HepG2 (cell line): ENCODE measurements around the gene SIDT1. TPM values are rescaled to one million over a fixed set of nuclear protein-coding genes. Genes with fewer than 3 reads are reported as not detected.

Experiments used
- ATAC-seq: fragments of 200-7000 bp; cut with Tn5 transposase; 3 replicates; pipeline ENCODE4 v1.9.1; 2020; ENCODE audit warnings: mild to moderate bottlenecking, moderate library complexity
- BruUV-seq: library from RNA; stranded (reverse); fragments of 400-500 nt; replicated peaks from 2 replicates; lab custom pipeline; 2021; lab: Mats Ljungman, UMichigan
- CTCF ChIA-PET: fragments of 300-600 bp; formaldehyde crosslinking; extraction: SDS; loops from one replicate; lab custom pipeline; 2021; ENCODE audit warnings: low total read pairs, inconsistent platforms, low intra/inter-chr PET ratio; lab: Yijun Ruan, JAX
- POLR2A ChIA-PET: fragments of 350-600 bp; sonication (Branson Sonifier 250); formaldehyde crosslinking; loops from one replicate; lab custom pipeline; 2020; ENCODE audit warnings: antibody characterized with exemption, inconsistent platforms; lab: Yijun Ruan, JAX
- DNase-seq: peaks from one replicate; pipeline ENCODE4 v3.0.0-alpha.2; 2015; ENCODE audit warnings: low spot score
- FAIRE-seq: peaks from 3 replicates; lab custom pipeline; 2011; peaks lifted over from hg19 to GRCh38; lab: Jason Lieb, UNC
- H2AFZ ChIP-seq: one replicate; pipeline ENCODE4 v1.6.1; 2011; ENCODE audit warnings: low read length, inconsistent platforms
- H3K27ac ChIP-seq: fragments of 300-600 bp; 3 replicates; pipeline ENCODE4 v1.8.0; 2011; ENCODE audit warnings: mixed run types, mild to moderate bottlenecking, mixed read lengths, low read length, inconsistent platforms; ENCODE audit not compliant: insufficient read depth; ENCODE audit errors: extremely low read length
- H3K27me3 ChIP-seq, 2 experiments: fragments of 200-600 bp in 1 of 2; 2 replicates in 1 of 2; 3 replicates in 1 of 2; pipeline versions ENCODE4 v1.6.0 to v1.8.0; 2011; ENCODE audit warnings: low read length in 2 of 2, mild to moderate bottlenecking in 2 of 2, moderate library complexity in 2 of 2, inconsistent platforms in 1 of 2; ENCODE audit not compliant: insufficient read depth in 2 of 2, control insufficient read depth in 1 of 2
- H3K36me3 ChIP-seq, 2 experiments: fragments of 200-600 bp in 1 of 2; replicated peaks in 1 of 2; 2 replicates in 1 of 2; 3 replicates in 1 of 2; pipeline versions ENCODE4 v1.5.1 to v1.8.0; 2011; ENCODE audit warnings: low read length in 2 of 2, inconsistent platforms in 1 of 2; ENCODE audit not compliant: insufficient read depth in 2 of 2, control insufficient read depth in 1 of 2
- H3K4me1 ChIP-seq: 2 replicates; pipeline ENCODE4 v1.5.1; 2012; ENCODE audit warnings: low read length, inconsistent platforms; ENCODE audit not compliant: insufficient read depth
- H3K4me2 ChIP-seq: 2 replicates; pipeline ENCODE4 v1.6.0; 2011; ENCODE audit warnings: low read depth, low read length, inconsistent platforms
- H3K4me3 ChIP-seq, 3 experiments: fragments of 200-600 bp in 1 of 3; sonication (generic), shearing (Covaris generic) in 1 of 3; replicated peaks in 1 of 3; 2 replicates each; pipeline ENCODE4 v1.5.1; 2011 to 2016; ENCODE audit warnings: low read length in 3 of 3, inconsistent platforms in 2 of 3, low read depth in 2 of 3, mild to moderate bottlenecking in 2 of 3, control low read depth in 1 of 3, mixed read lengths in 1 of 3; ENCODE audit not compliant: insufficient read depth in 1 of 3
- H3K79me2 ChIP-seq: one replicate; pipeline ENCODE4 v1.6.1; 2011; ENCODE audit warnings: low read length, inconsistent platforms; ENCODE audit not compliant: insufficient read depth
- H3K9ac ChIP-seq: 2 replicates; pipeline ENCODE4 v1.6.0; 2011; ENCODE audit warnings: mild to moderate bottlenecking, low read depth, low read length, inconsistent platforms; ENCODE audit not compliant: insufficient read depth
- H3K9me3 ChIP-seq: 2 replicates; pipeline ENCODE4 v1.5.1; 2012; ENCODE audit warnings: mild to moderate bottlenecking, low read length
- H4K20me1 ChIP-seq: 2 replicates; pipeline ENCODE4 v1.6.0; 2011; ENCODE audit warnings: inconsistent platforms, mild to moderate bottlenecking, low read length, moderate library complexity; ENCODE audit not compliant: insufficient read depth
- CTCF ChIP-seq: sonication (generic); formaldehyde crosslinking; IDR thresholded peaks from 2 replicates; pipeline ENCODE4 v1.5.0; 2020; ENCODE audit warnings: mild to moderate bottlenecking, missing genetic modification reagents, moderate library complexity
- ESRRA ChIP-seq: sonication (generic); formaldehyde crosslinking; IDR thresholded peaks from 2 replicates; pipeline ENCODE4 v1.5.1; 2020; ENCODE audit warnings: mild to moderate bottlenecking, low read depth, missing genetic modification reagents
- ISX ChIP-seq: sonication (generic); formaldehyde crosslinking; conservative IDR thresholded peaks from 2 replicates; pipeline ENCODE4 v1.5.0; 2020; ENCODE audit warnings: missing genetic modification reagents
- MIER3 ChIP-seq: IDR thresholded peaks from 2 replicates; pipeline ENCODE4 v1.6.1; 2016; ENCODE audit warnings: missing compliant biosample characterization, borderline replicate concordance
- PTBP1 ChIP-seq: fragments of 200-400 bp; formaldehyde crosslinking; IDR thresholded peaks from 2 replicates; pipeline ENCODE4 v1.6.1; 2018; ENCODE audit warnings: low read length, low read depth; ENCODE audit not compliant: poor library complexity, severe bottlenecking
- TBL1XR1 ChIP-seq: fragments of 150-350 bp; IDR thresholded peaks from 2 replicates; pipeline ENCODE4 v1.6.1; 2014; ENCODE audit warnings: borderline replicate concordance, low read length; ENCODE audit not compliant: partially characterized antibody
- WGBS: methylation state at CpG from one replicate; pipeline ENCODE4 v1.1.6; 2017; ENCODE audit warnings: low lambda C conversion rate; 5-methylcytosine and 5-hydroxymethylcytosine counted together
- in situ Hi-C: cut with HindIII; loops from 2 replicates; pipeline ENCODE4 v1.10.0; 2017; ENCODE audit warnings: low pct_unique_long_range_greater_than_20kb; ENCODE audit not compliant: extremely low pct_ligation_motif_present
- intact Hi-C: fragments of 100-400 bp; cut with micrococcal nuclease; formaldehyde crosslinking; loops from one replicate; pipeline ENCODE4 v1.10.0; 2022; ENCODE audit not compliant: unreplicated experiment
- polyA plus RNA-seq, 8 experiments: library from polyadenylated mRNA; depleted of rRNA in 3 of 8; stranded (reverse) in 7 of 8; unstranded in 1 of 8; fragments of >200 nt; fragmentation: Illumina TruSeq in 4 of 8; extraction: Trizol in 4 of 8; gene quantifications; 2 replicates each; pipeline versions ENCODE4 v1.2.1 to v1.2.3, GENCODE V29; 2011 to 2016; ENCODE audit warnings: low read depth in 4 of 8, missing spikeins in 1 of 8, mixed read lengths in 1 of 8; ENCODE audit not compliant: insufficient read depth in 1 of 8
- total RNA-seq, 5 experiments: library from RNA; depleted of rRNA; stranded (reverse); fragments of >200 nt; fragmentation: Illumina TruSeq; extraction: Trizol; gene quantifications; 2 replicates each; pipeline ENCODE4 v1.2.3, GENCODE V29; 2016; ENCODE audit warnings: low read depth in 1 of 5
- TF ChIP-seq, protein P1 (sequence below): sonication (generic); formaldehyde crosslinking; IDR thresholded peaks from 2 replicates; pipeline ENCODE4 v1.5.1; 2020; ENCODE audit warnings: mild to moderate bottlenecking, missing genetic modification reagents, moderate library complexity
- TF ChIP-seq, protein P2 (sequence below): sonication (generic); formaldehyde crosslinking; conservative IDR thresholded peaks from 2 replicates; pipeline ENCODE4 v1.4.0; 2020; ENCODE audit warnings: missing genetic modification reagents

Gene SIDT1
- total and polyA plus RNA-seq, 2 of the 13 experiments (the other 11 are each of a cell fraction or from before 2014, with no cell fraction given) = 0.07 TPM

GRCh38 chr3:113532698-113533533, 561 bp downstream of the SIDT1 start (continued):
- no peak for TF ChIP-seq TBL1XR1
- TF ChIP-seq, protein P1, sequence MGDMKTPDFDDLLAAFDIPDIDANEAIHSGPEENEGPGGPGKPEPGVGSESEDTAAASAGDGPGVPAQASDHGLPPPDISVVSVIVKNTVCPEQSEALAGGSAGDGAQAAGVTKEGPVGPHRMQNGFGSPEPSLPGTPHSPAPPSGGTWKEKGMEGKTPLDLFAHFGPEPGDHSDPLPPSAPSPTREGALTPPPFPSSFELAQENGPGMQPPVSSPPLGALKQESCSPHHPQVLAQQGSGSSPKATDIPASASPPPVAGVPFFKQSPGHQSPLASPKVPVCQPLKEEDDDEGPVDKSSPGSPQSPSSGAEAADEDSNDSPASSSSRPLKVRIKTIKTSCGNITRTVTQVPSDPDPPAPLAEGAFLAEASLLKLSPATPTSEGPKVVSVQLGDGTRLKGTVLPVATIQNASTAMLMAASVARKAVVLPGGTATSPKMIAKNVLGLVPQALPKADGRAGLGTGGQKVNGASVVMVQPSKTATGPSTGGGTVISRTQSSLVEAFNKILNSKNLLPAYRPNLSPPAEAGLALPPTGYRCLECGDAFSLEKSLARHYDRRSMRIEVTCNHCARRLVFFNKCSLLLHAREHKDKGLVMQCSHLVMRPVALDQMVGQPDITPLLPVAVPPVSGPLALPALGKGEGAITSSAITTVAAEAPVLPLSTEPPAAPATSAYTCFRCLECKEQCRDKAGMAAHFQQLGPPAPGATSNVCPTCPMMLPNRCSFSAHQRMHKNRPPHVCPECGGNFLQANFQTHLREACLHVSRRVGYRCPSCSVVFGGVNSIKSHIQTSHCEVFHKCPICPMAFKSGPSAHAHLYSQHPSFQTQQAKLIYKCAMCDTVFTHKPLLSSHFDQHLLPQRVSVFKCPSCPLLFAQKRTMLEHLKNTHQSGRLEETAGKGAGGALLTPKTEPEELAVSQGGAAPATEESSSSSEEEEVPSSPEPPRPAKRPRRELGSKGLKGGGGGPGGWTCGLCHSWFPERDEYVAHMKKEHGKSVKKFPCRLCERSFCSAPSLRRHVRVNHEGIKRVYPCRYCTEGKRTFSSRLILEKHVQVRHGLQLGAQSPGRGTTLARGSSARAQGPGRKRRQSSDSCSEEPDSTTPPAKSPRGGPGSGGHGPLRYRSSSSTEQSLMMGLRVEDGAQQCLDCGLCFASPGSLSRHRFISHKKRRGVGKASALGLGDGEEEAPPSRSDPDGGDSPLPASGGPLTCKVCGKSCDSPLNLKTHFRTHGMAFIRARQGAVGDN (CRISPR knock-in tag) = peak; percentile 57

- CTCF ChIA-PET = no interaction called here
- intact Hi-C loops (loop anchor here (2.0 kb wide), 1 partner anchor 19 kb away; the partner anchor contains the start of gene SPICE1), in situ Hi-C loops (no loop called here)
- DNase-seq (no peak), ATAC-seq (no peak), FAIRE-seq (no peak)
- Histone ChIP-seq H3K27me3 (peaks cover 1 to 44% of the 10 kb centered on the region in 2 experiments; a peak in 3 of 5 replicates), H2AFZ (no peak overlapping the region), H3K4me3 (peak overlapping the region in 1 of 3 experiments; percentile 72; a peak in 3 of 6 replicates), H3K4me1 (peaks cover 16% of the 10 kb centered on the region), H3K4me2 (peak overlapping the region; percentile 75), H3K27ac (no peak overlapping the region), H3K9ac (no peak overlapping the region), H4K20me1 (no peaks in the 10 kb centered on the region), H3K9me3 (no peaks in the 10 kb centered on the region), H3K36me3 (no peaks in the 10 kb centered on the region), H3K79me2 (no peaks in the 10 kb centered on the region)
- POLR2A ChIA-PET = no interaction called here
- BruUV-seq = no TSS peak
- WGBS = 35% methylated on average over 10 of the region's 10 CpGs
- TF ChIP-seq ESRRA (CRISPR knock-in tag) = no peak
- no peak for TF ChIP-seq ISX (CRISPR knock-in tag)
- TF ChIP-seq PTBP1 = no peak
- 0 out of 2 replicates have a peak, but pooled peaks have one; percentile 0 for TF ChIP-seq CTCF (CRISPR knock-in tag)
- TF ChIP-seq, protein P2, sequence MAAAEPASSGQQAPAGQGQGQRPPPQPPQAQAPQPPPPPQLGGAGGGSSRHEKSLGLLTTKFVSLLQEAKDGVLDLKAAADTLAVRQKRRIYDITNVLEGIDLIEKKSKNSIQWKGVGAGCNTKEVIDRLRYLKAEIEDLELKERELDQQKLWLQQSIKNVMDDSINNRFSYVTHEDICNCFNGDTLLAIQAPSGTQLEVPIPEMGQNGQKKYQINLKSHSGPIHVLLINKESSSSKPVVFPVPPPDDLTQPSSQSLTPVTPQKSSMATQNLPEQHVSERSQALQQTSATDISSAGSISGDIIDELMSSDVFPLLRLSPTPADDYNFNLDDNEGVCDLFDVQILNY = no peak
- TF ChIP-seq MIER3 (CRISPR knock-in tag) = no peak
Observed at GRCh38 chr3:113533534-113533892, 1.2 kb downstream of the SIDT1 start.
